Breast epithelium (tissue), 3 donors: ENCODE data around the gene SERPINC1.
"Not testable (repeated sequence)": the region's sequence is repeated elsewhere in the genome, so short reads cannot be mapped to it uniquely, and the experiment has no call there.

Experiments used
- POLR2A ChIP-seq: fragments of 450-650 bp; IDR thresholded peaks from one replicate; pipeline ENCODE4 v1.6.1; 2016; ENCODE audit warnings: antibody characterized with exemption, mild to moderate bottlenecking, moderate library complexity
- POLR2AphosphoS5 ChIP-seq, 3 donors: sonication (generic); formaldehyde crosslinking; IDR thresholded peaks; one replicate each; pipeline ENCODE4 v1.6.1; 2017; ENCODE audit warnings: antibody characterized with exemption in 3 of 3
- TF ChIP-seq, protein P1 (sequence below), 3 donors: fragments of 450-650 bp; IDR thresholded peaks; one replicate each; pipeline ENCODE4 v1.5.1; 2016 to 2017; ENCODE audit warnings: antibody characterized with exemption in 3 of 3, mild to moderate bottlenecking in 3 of 3, moderate library complexity in 3 of 3

DNA sequence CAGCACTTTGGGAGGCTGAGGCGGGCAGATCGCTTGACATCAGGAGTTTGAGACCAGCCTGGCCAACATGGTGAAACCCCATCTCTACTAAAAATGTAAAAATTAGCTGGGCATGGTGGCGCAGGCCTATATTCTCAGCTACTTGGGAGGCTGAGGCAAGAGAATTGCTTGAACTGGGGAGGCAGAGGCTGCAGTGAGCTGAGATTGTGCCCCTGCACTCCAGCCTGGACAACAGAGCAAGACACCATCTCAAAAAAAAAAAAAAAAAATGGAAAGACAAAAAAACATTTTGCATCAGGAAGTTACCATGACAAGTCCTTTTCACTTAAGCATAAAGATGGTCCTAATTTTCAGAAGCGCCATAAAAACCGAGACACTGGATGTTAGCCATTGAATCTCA is 13.4 kb upstream of the SERPINC1 start:
- TF ChIP-seq POLR2A; POLR2AphosphoS5 (IDR thresholded peaks at IDR 0.05): not testable (repeated sequence)
- TF ChIP-seq, protein P1, sequence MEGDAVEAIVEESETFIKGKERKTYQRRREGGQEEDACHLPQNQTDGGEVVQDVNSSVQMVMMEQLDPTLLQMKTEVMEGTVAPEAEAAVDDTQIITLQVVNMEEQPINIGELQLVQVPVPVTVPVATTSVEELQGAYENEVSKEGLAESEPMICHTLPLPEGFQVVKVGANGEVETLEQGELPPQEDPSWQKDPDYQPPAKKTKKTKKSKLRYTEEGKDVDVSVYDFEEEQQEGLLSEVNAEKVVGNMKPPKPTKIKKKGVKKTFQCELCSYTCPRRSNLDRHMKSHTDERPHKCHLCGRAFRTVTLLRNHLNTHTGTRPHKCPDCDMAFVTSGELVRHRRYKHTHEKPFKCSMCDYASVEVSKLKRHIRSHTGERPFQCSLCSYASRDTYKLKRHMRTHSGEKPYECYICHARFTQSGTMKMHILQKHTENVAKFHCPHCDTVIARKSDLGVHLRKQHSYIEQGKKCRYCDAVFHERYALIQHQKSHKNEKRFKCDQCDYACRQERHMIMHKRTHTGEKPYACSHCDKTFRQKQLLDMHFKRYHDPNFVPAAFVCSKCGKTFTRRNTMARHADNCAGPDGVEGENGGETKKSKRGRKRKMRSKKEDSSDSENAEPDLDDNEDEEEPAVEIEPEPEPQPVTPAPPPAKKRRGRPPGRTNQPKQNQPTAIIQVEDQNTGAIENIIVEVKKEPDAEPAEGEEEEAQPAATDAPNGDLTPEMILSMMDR (IDR thresholded peaks at IDR 0.05) = not testable (repeated sequence)
